Measurements from ENCODE around the gene PCDHB9.
"Not testable (repeated sequence)": the region's sequence is repeated elsewhere in the genome, so short reads cannot be mapped to it uniquely, and the experiment has no call there.

Gene PCDHB9

GRCh38 chr5:141189131-141189530, 2.2 kb downstream of the PCDHB9 start:
- DNase-seq, result not testable (repeated sequence)

- DNase-seq, result no peak
Measured at GRCh38 chr5:141192110-141192725, 5.3 kb downstream of the PCDHB9 start, which contains the start of gene PCDHB10. PCDHB10 (plus strand) TSS chr5:141192353; CDS start chr5:141192553, 200 bp downstream.

GRCh38 chr5:141194332-141194731, 7.4 kb downstream of the PCDHB9 start:
- not testable (repeated sequence) for DNase-seq

GRCh38 chr5:141196363-141196762, 9.4 kb downstream of the PCDHB9 start:
- DNase-seq, result no peak

- DNase-seq, result peak; percentile 64
Measured at GRCh38 chr5:141199359-141200235, 12.6 kb downstream of the PCDHB9 start, which contains the start of gene PCDHB11. PCDHB11 (plus strand) TSS chr5:141199627; CDS start chr5:141199775, 148 bp downstream.

GRCh38 chr5:141201126-141201525, 14.2 kb downstream of the PCDHB9 start:
- DNase-seq, result not testable (repeated sequence)

- not testable (repeated sequence) for DNase-seq
Measured at GRCh38 chr5:141201646-141202045, 14.7 kb downstream of the PCDHB9 start.

GRCh38 chr5:141208478-141208877, 21.5 kb downstream of the PCDHB9 start, which contains the start of gene PCDHB12:
PCDHB12 (plus strand) TSS chr5:141208719; CDS start chr5:141208908, 189 bp downstream.
- no peak for DNase-seq

GRCh38 chr5:141210281-141210680, 23.3 kb downstream of the PCDHB9 start:
- DNase-seq, result not testable (repeated sequence)

- not testable (repeated sequence) for DNase-seq
Measured at GRCh38 chr5:141210849-141211248, 23.9 kb downstream of the PCDHB9 start.

- DNase-seq, result peak; percentile 72
Measured at GRCh38 chr5:141213656-141214339, 26.8 kb downstream of the PCDHB9 start, which contains the start of gene PCDHB13. PCDHB13 (plus strand) TSS chr5:141213919; CDS start chr5:141214124, 205 bp downstream.

GRCh38 chr5:141214583-141214982, 27.6 kb downstream of the PCDHB9 start:
- not testable (repeated sequence) for DNase-seq

- not testable (repeated sequence) for DNase-seq
Measured at GRCh38 chr5:141215504-141215903, 28.5 kb downstream of the PCDHB9 start.

GRCh38 chr5:141216035-141216434, 29.1 kb downstream of the PCDHB9 start:
- DNase-seq, result not testable (repeated sequence)

- no peak for DNase-seq
Measured at GRCh38 chr5:141223112-141223783, 36.3 kb downstream of the PCDHB9 start, which contains the start of gene PCDHB14. PCDHB14 (plus strand) TSS chr5:141223343; CDS start chr5:141223506, 163 bp downstream.

GRCh38 chr5:141224844-141225243, 37.9 kb downstream of the PCDHB9 start:
- not testable (repeated sequence) for DNase-seq

GRCh38 chr5:141225421-141225820, 38.5 kb downstream of the PCDHB9 start:
- not testable (repeated sequence) for DNase-seq

GRCh38 chr5:141234109-141234667, 47.2 kb downstream of the PCDHB9 start:
- DNase-seq, result no peak

- not testable (repeated sequence) for DNase-seq
Measured at GRCh38 chr5:141235922-141236321, 49.0 kb downstream of the PCDHB9 start.

GRCh38 chr5:141236516-141237313, 49.8 kb downstream of the PCDHB9 start:
- DNase-seq, result no peak
